ENCODE data around the gene SLC35A2. TPM values are rescaled to one million over a fixed set of nuclear protein-coding genes. Genes with fewer than 3 reads are reported as not detected.
A peak's percentile ranks its signal among the peaks of the same experiment; 100 is the strongest.

SLC35A2 gene
- total and polyA plus RNA-seq, 8 donors: 4.3 to 25.4 (median 11.4) TPM; not detected in 1

DNA sequence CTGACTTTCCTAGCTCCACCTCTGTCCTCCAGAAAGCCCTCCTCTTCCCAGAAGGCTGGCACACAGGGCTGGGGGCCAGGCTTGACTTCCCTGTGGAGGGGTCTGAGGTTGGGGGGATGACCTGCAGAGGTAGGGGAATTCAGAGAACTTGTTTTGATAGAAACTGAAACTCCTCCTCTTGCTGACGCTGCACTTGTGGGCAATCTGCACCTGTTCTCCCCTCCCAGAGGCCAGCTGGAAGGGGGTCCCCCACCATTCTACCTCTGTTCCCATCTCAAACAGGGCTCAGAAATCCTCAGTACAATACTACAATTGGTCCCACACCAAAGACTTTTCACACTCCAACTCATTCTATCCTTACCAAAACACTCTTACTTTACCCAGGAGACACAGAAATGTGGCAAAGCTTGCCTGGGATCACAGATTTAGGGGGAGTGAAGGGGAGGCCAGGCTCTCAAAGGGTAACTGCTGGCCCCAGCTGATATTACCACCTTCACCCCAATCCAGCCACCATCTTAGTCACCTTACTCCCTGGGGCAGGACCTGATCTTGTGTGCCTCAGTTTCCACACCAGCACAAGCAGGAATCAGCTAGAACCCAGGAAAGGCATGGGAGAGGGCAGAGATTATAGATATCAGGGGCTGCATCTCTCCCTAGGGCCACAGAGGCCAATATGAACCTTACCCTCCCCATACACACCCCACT lies 27.4 kb upstream of the SLC35A2 start:
- TF ChIP-seq, protein P1, sequence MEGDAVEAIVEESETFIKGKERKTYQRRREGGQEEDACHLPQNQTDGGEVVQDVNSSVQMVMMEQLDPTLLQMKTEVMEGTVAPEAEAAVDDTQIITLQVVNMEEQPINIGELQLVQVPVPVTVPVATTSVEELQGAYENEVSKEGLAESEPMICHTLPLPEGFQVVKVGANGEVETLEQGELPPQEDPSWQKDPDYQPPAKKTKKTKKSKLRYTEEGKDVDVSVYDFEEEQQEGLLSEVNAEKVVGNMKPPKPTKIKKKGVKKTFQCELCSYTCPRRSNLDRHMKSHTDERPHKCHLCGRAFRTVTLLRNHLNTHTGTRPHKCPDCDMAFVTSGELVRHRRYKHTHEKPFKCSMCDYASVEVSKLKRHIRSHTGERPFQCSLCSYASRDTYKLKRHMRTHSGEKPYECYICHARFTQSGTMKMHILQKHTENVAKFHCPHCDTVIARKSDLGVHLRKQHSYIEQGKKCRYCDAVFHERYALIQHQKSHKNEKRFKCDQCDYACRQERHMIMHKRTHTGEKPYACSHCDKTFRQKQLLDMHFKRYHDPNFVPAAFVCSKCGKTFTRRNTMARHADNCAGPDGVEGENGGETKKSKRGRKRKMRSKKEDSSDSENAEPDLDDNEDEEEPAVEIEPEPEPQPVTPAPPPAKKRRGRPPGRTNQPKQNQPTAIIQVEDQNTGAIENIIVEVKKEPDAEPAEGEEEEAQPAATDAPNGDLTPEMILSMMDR (IDR thresholded peaks at IDR 0.05): no peak
- TF ChIP-seq POLR2AphosphoS5 (IDR thresholded peaks at IDR 0.05) (no peak), POLR2A (IDR thresholded peaks at IDR 0.05) (no peak), EP300 (IDR thresholded peaks at IDR 0.05) (no peak)
- no peaks in the 10 kb centered on the region for H3K9me3 ChIP-seq
- peak overlapping the region in 4 of 5 donors; percentile 3 to 65 (median 50) for H3K27ac ChIP-seq
- H3K27me3 ChIP-seq: no peaks in the 10 kb centered on the region
- intact Hi-C loops (cut with DNase I; ENCODE audit: low total_unique reads): no loop called here
- H3K36me3 ChIP-seq: peaks cover 5 to 37% (median 28%) of the 10 kb centered on the region in 4 donors
- H3K4me3 ChIP-seq: no peak overlapping the region
- WGBS, 5 donors: 40 to 90% (median 71%) methylated on average over 1 of the region's 1 CpG
- peaks cover 0 to 61% (median 42%) of the 10 kb centered on the region in 4 donors for H3K4me1 ChIP-seq
- peak in 1 of 2 donors; percentile 49 for DNase-seq

DNA sequence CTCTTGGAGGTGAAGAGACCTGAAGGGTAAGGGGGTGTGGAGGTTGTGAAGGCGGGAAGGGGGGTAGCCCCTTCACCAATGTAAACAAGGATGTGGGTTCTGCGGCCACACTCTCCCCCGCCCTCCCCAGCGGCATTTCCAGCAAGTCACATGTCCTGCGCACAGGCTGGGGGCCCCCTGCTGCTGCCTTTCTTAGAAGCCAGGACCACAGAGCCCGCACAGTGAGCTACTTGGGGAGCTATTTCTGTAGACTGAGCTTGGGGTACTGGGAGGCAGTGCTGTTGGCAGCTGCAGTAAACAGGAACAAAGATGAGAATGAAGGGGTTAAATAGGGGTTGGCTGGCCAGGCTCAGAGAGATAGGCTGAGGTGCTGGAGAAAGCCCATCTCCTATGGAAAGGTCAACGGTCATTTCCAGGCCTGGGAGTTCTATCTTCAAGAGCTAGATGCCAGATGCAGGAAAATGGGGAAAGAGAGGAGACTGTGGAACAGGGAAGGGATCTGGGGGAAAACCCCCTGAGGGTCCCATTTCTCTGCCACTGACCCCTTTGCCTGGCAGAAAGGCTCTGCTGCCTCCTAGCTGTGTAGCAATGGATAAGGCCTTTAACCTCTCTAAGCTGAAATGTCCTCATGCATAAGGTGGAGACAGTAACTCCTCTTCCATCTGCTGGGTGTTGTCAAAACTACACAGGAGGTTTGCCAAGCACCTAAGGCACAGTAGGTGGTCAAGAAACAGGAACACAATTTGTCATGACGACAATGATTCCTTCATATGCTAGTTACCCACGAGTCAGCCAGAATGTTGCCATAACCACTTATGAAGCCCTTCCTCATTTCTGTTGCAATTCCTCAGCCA lies 25.8 kb upstream of the SLC35A2 start:
- Histone ChIP-seq H3K27ac (peak overlapping the region; percentile 34 to 72 (median 65)), H3K9me3 (no peaks in the 10 kb centered on the region), H3K4me3 (no peak overlapping the region), H3K36me3 (peaks cover 9 to 53% (median 37%) of the 10 kb centered on the region in 4 donors), H3K27me3 (no peaks in the 10 kb centered on the region), H3K4me1 (peaks cover 0 to 53% (median 37%) of the 10 kb centered on the region in 4 donors)
- intact Hi-C loops (cut with DNase I; ENCODE audit: low total_unique reads): no loop called here
- WGBS, 5 donors: 13 to 32% (median 29%) methylated on average over 6 to 9 of the region's 9 CpGs
- TF ChIP-seq POLR2A (IDR thresholded peaks at IDR 0.05): no peak
- TF ChIP-seq POLR2AphosphoS5 (IDR thresholded peaks at IDR 0.05): peak in 1 of 3 donors; percentile 31
- DNase-seq: peak; percentile 72 to 79

DNA sequence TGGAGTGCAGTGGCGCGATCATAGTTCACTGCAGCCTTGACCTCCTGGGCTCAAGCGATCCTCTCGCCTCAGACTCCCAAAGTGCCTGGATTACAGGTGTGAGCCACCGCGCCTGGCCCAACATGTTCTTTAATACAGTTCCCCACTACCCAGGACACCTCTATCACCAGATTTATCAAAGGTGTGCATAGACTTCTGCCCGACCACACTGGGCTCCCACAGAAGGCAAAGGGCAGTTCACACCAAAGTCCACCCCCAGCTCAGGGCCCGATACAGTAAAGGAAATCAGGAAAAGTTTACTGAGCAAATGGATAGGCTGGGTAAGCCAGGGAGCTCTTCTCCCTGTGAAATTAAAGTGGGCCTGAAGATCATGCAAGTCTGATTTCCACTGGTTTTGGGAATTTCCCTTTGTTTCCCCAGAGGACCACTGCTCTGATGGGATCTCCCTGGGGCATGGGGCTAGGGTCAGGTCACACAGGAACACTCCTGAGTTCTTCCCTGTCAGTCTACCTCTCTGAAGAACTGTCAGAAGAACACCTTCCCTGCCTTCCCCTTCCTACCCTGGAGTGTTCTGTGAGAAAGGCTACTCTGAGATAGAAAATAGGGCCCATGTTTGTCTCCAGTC lies 25.1 kb upstream of the SLC35A2 start:
- TF ChIP-seq, protein P1 (IDR thresholded peaks at IDR 0.05): no peak
- TF ChIP-seq EP300 (IDR thresholded peaks at IDR 0.05) (no peak), POLR2A (IDR thresholded peaks at IDR 0.05) (no peak), POLR2AphosphoS5 (IDR thresholded peaks at IDR 0.05) (no peak)
- H3K27me3 ChIP-seq: no peaks in the 10 kb centered on the region
- no peak overlapping the region for H3K4me3 ChIP-seq
- 80 to 88% (median 84%) methylated on average over 4 to 8 of the region's 8 CpGs for WGBS, 5 donors
- H3K4me1 ChIP-seq: peaks cover 0 to 50% (median 32%) of the 10 kb centered on the region in 4 donors
- no peaks in the 10 kb centered on the region for H3K9me3 ChIP-seq
- H3K36me3 ChIP-seq: peaks cover 9 to 58% (median 42%) of the 10 kb centered on the region in 4 donors
- no peak for DNase-seq
- intact Hi-C loops (cut with DNase I; ENCODE audit: low total_unique reads): no loop called here
- H3K27ac ChIP-seq: peak overlapping the region; percentile 34 to 72 (median 60)

GRCh38 chrX:48935301-48935670 lies 23.8 kb upstream of the SLC35A2 start:
- H3K4me3 ChIP-seq: no peak overlapping the region

More at GRCh38 chrX:48935301-48935670, 23.8 kb upstream of the SLC35A2 start:
- H3K27me3 ChIP-seq: no peaks in the 10 kb centered on the region
- TF ChIP-seq EP300 (IDR thresholded peaks at IDR 0.05) (no peak), POLR2A (IDR thresholded peaks at IDR 0.05) (no peak)
- peaks cover 9 to 70% (median 53%) of the 10 kb centered on the region in 4 donors for H3K36me3 ChIP-seq
- no peaks in the 10 kb centered on the region for H3K9me3 ChIP-seq
- WGBS, 5 donors: 75 to 100% (median 93%) methylated on average over 1 of the region's 1 CpG
- peaks cover 0 to 38% (median 23%) of the 10 kb centered on the region in 4 donors for H3K4me1 ChIP-seq
- intact Hi-C loops (cut with DNase I; ENCODE audit: low total_unique reads): no loop called here
- DNase-seq: no peak
- peak overlapping the region in 1 of 5 donors; percentile 32 for H3K27ac ChIP-seq
